Activated naive CD8-positive, alpha-beta T cell (primary cell): Measurements from ENCODE around the gene ADNP2.

ENCODE experiments used
- H3K27ac Mint-ChIP-seq: one replicate; pipeline ENCODE4 v1.8.0; 2021; ENCODE audit warnings: mixed read lengths
- H3K27me3 Mint-ChIP-seq: one replicate; pipeline ENCODE4 v1.8.0; 2021; ENCODE audit warnings: mixed read lengths
- H3K36me3 Mint-ChIP-seq: one replicate; pipeline ENCODE4 v1.8.0; 2021; ENCODE audit warnings: mixed read lengths
- H3K4me1 Mint-ChIP-seq: one replicate; pipeline ENCODE4 v1.8.0; 2021; ENCODE audit warnings: low read depth, mixed read lengths
- H3K4me3 Mint-ChIP-seq: one replicate; pipeline ENCODE4 v1.8.0; 2021; ENCODE audit warnings: mild to moderate bottlenecking, mixed read lengths
- H3K9me3 Mint-ChIP-seq: one replicate; pipeline ENCODE4 v1.8.0; 2021; ENCODE audit warnings: low read depth, mixed read lengths

Gene ADNP2

GRCh38 chr18:80108739-80109675, at the start of gene ADNP2:
Gene ADNP2 (plus strand): TSS chr18:80109262. CDS start chr18:80117543, 8,281 bp downstream.
- Mint-ChIP-seq H3K36me3 (peaks cover 5% of the 10 kb centered on the region), H3K27ac (peak within 1 kb of the TSS; percentile 91), H3K27me3 (no peaks in the 10 kb centered on the region), H3K4me1 (peaks cover 48% of the 10 kb centered on the region), H3K9me3 (no peaks in the 10 kb centered on the region), H3K4me3 (peak within 1 kb of the TSS; percentile 84)

GRCh38 chr18:80059945-80060344, 49.1 kb upstream of the ADNP2 start:
- Mint-ChIP-seq H3K9me3 (peaks cover 20% of the 10 kb centered on the region), H3K36me3 (peaks cover 5% of the 10 kb centered on the region), H3K27ac (no peak overlapping the region), H3K4me1 (no peaks in the 10 kb centered on the region), H3K4me3 (no peak overlapping the region), H3K27me3 (no peaks in the 10 kb centered on the region)

- Mint-ChIP-seq H3K36me3 (no peaks in the 10 kb centered on the region), H3K9me3 (no peaks in the 10 kb centered on the region), H3K4me3 (no peak overlapping the region), H3K27ac (no peak overlapping the region), H3K4me1 (no peaks in the 10 kb centered on the region), H3K27me3 (no peaks in the 10 kb centered on the region)
Measured at GRCh38 chr18:80065705-80066104, 43.4 kb upstream of the ADNP2 start.

- Mint-ChIP-seq H3K27ac (peak overlapping the region; percentile 34), H3K9me3 (no peaks in the 10 kb centered on the region), H3K4me1 (no peaks in the 10 kb centered on the region), H3K36me3 (no peaks in the 10 kb centered on the region), H3K27me3 (no peaks in the 10 kb centered on the region), H3K4me3 (no peak overlapping the region)
Measured at GRCh38 chr18:80067321-80067720, 41.7 kb upstream of the ADNP2 start.

GRCh38 chr18:80067897-80068296, 41.2 kb upstream of the ADNP2 start:
- no peak overlapping the region for H3K27ac Mint-ChIP-seq
- no peaks in the 10 kb centered on the region for H3K4me1 Mint-ChIP-seq
- no peaks in the 10 kb centered on the region for H3K9me3 Mint-ChIP-seq
- no peak overlapping the region for H3K4me3 Mint-ChIP-seq
- H3K36me3 Mint-ChIP-seq, result no peaks in the 10 kb centered on the region
- H3K27me3 Mint-ChIP-seq, result no peaks in the 10 kb centered on the region

GRCh38 chr18:80068571-80069272, 40.3 kb upstream of the ADNP2 start:
- H3K36me3 Mint-ChIP-seq, result no peaks in the 10 kb centered on the region
- no peaks in the 10 kb centered on the region for H3K4me1 Mint-ChIP-seq
- H3K9me3 Mint-ChIP-seq, result no peaks in the 10 kb centered on the region
- H3K27me3 Mint-ChIP-seq, result no peaks in the 10 kb centered on the region
- H3K27ac Mint-ChIP-seq, result no peak overlapping the region
- H3K4me3 Mint-ChIP-seq, result no peak overlapping the region

GRCh38 chr18:80070825-80071224, 38.2 kb upstream of the ADNP2 start:
- H3K27me3 Mint-ChIP-seq, result no peaks in the 10 kb centered on the region
- H3K4me3 Mint-ChIP-seq, result no peak overlapping the region
- no peaks in the 10 kb centered on the region for H3K9me3 Mint-ChIP-seq
- no peaks in the 10 kb centered on the region for H3K36me3 Mint-ChIP-seq
- no peaks in the 10 kb centered on the region for H3K4me1 Mint-ChIP-seq
- H3K27ac Mint-ChIP-seq, result no peak overlapping the region

GRCh38 chr18:80074183-80074582, 34.9 kb upstream of the ADNP2 start:
- Mint-ChIP-seq H3K4me3 (no peak overlapping the region), H3K27ac (no peak overlapping the region), H3K27me3 (peaks cover 1% of the 10 kb centered on the region), H3K9me3 (no peaks in the 10 kb centered on the region), H3K4me1 (no peaks in the 10 kb centered on the region), H3K36me3 (no peaks in the 10 kb centered on the region)

GRCh38 chr18:80074697-80075096, 34.4 kb upstream of the ADNP2 start:
- Mint-ChIP-seq H3K27ac (no peak overlapping the region), H3K4me3 (no peak overlapping the region), H3K36me3 (no peaks in the 10 kb centered on the region), H3K9me3 (no peaks in the 10 kb centered on the region), H3K4me1 (no peaks in the 10 kb centered on the region), H3K27me3 (peaks cover 1% of the 10 kb centered on the region)

GRCh38 chr18:80075940-80076339, 33.1 kb upstream of the ADNP2 start:
- no peak overlapping the region for H3K4me3 Mint-ChIP-seq
- H3K9me3 Mint-ChIP-seq, result no peaks in the 10 kb centered on the region
- H3K4me1 Mint-ChIP-seq, result no peaks in the 10 kb centered on the region
- H3K27me3 Mint-ChIP-seq, result peaks cover 1% of the 10 kb centered on the region
- no peaks in the 10 kb centered on the region for H3K36me3 Mint-ChIP-seq
- H3K27ac Mint-ChIP-seq, result no peak overlapping the region

GRCh38 chr18:80076379-80076778, 32.7 kb upstream of the ADNP2 start:
- Mint-ChIP-seq H3K27me3 (peaks cover 1% of the 10 kb centered on the region), H3K9me3 (no peaks in the 10 kb centered on the region), H3K4me3 (no peak overlapping the region), H3K27ac (no peak overlapping the region), H3K4me1 (no peaks in the 10 kb centered on the region), H3K36me3 (no peaks in the 10 kb centered on the region)

GRCh38 chr18:80077873-80078272, 31.2 kb upstream of the ADNP2 start:
- Mint-ChIP-seq H3K4me3 (no peak overlapping the region), H3K27me3 (peaks cover 1% of the 10 kb centered on the region), H3K4me1 (no peaks in the 10 kb centered on the region), H3K9me3 (no peaks in the 10 kb centered on the region), H3K36me3 (no peaks in the 10 kb centered on the region), H3K27ac (no peak overlapping the region)

- H3K27me3 Mint-ChIP-seq, result peaks cover 5% of the 10 kb centered on the region
- H3K4me3 Mint-ChIP-seq, result no peak overlapping the region
- no peaks in the 10 kb centered on the region for H3K4me1 Mint-ChIP-seq
- H3K36me3 Mint-ChIP-seq, result peaks cover 7% of the 10 kb centered on the region
- peaks cover 15% of the 10 kb centered on the region for H3K9me3 Mint-ChIP-seq
- H3K27ac Mint-ChIP-seq, result no peak overlapping the region
Measured at GRCh38 chr18:80086281-80086680, 22.8 kb upstream of the ADNP2 start.

GRCh38 chr18:80088036-80088435, 21.0 kb upstream of the ADNP2 start:
- Mint-ChIP-seq H3K27ac (no peak overlapping the region), H3K4me1 (no peaks in the 10 kb centered on the region), H3K9me3 (peaks cover 18% of the 10 kb centered on the region), H3K27me3 (peaks cover 7% of the 10 kb centered on the region), H3K4me3 (no peak overlapping the region), H3K36me3 (peaks cover 8% of the 10 kb centered on the region)

- peaks cover 18% of the 10 kb centered on the region for H3K9me3 Mint-ChIP-seq
- H3K4me3 Mint-ChIP-seq, result no peak overlapping the region
- peaks cover 8% of the 10 kb centered on the region for H3K36me3 Mint-ChIP-seq
- peaks cover 7% of the 10 kb centered on the region for H3K27me3 Mint-ChIP-seq
- H3K4me1 Mint-ChIP-seq, result no peaks in the 10 kb centered on the region
- H3K27ac Mint-ChIP-seq, result no peak overlapping the region
Measured at GRCh38 chr18:80088823-80089222, 20.2 kb upstream of the ADNP2 start.
